SK-N-SH (cell line): ENCODE data around the gene BABAM2.

Experiments
- POLR2AphosphoS5 ChIP-seq: IDR thresholded peaks from 2 replicates; pipeline ENCODE4 v1.6.1; 2012; ENCODE audit warnings: low read depth, low read length
- TCF12 ChIP-seq: IDR thresholded peaks from 2 replicates; pipeline ENCODE4 v1.4.0; 2012
- YY1 ChIP-seq: IDR thresholded peaks from 2 replicates; pipeline ENCODE4 v1.4.0; 2012; ENCODE audit warnings: low read depth, mild to moderate bottlenecking
- TF ChIP-seq, protein P1 (sequence below): fragments of 150-350 bp; IDR thresholded peaks from 2 replicates; pipeline ENCODE4 v1.6.1; 2017; ENCODE audit warnings: antibody characterized with exemption, low read length, low read depth, borderline replicate concordance
- TF ChIP-seq, protein P2 (sequence below): fragments of 200-600 bp; sonication (generic); IDR thresholded peaks from 2 replicates; pipeline ENCODE4 v1.6.1; 2017; ENCODE audit warnings: antibody characterized with exemption, mild to moderate bottlenecking, moderate library complexity

DNA sequence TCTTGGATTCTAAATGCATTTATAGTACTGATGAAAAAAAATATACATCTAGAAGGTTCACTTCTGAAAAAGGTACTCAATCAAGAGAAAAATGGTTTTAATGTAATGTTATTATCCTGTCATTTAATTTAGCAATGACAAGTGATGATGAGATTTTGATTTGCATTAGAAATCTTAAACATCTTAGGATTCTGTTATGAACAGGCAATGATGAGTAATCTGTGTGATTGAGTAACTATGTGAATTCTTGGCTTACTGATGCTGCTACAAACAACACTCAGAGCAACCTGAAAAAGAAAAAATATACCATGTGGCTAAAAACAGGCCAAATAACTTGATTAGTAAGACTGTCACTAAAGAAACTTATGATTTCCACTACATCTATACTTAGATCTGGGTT is 30.4 kb upstream of the BABAM2 start:
- TF ChIP-seq POLR2AphosphoS5 = no peak
- peak; percentile 58 for TF ChIP-seq TCF12
- TF ChIP-seq, protein P1, sequence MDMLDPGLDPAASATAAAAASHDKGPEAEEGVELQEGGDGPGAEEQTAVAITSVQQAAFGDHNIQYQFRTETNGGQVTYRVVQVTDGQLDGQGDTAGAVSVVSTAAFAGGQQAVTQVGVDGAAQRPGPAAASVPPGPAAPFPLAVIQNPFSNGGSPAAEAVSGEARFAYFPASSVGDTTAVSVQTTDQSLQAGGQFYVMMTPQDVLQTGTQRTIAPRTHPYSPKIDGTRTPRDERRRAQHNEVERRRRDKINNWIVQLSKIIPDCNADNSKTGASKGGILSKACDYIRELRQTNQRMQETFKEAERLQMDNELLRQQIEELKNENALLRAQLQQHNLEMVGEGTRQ = no peak
- TF ChIP-seq, protein P2, sequence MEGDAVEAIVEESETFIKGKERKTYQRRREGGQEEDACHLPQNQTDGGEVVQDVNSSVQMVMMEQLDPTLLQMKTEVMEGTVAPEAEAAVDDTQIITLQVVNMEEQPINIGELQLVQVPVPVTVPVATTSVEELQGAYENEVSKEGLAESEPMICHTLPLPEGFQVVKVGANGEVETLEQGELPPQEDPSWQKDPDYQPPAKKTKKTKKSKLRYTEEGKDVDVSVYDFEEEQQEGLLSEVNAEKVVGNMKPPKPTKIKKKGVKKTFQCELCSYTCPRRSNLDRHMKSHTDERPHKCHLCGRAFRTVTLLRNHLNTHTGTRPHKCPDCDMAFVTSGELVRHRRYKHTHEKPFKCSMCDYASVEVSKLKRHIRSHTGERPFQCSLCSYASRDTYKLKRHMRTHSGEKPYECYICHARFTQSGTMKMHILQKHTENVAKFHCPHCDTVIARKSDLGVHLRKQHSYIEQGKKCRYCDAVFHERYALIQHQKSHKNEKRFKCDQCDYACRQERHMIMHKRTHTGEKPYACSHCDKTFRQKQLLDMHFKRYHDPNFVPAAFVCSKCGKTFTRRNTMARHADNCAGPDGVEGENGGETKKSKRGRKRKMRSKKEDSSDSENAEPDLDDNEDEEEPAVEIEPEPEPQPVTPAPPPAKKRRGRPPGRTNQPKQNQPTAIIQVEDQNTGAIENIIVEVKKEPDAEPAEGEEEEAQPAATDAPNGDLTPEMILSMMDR = no peak
- TF ChIP-seq YY1 = no peak
